Neural progenitor cell (in vitro differentiated cells): ENCODE results near the gene NUP210. TPM values are rescaled to one million over a fixed set of nuclear protein-coding genes. Genes with fewer than 3 reads are reported as not detected.

Experiments used
- DNase-seq: peaks from one replicate; pipeline ENCODE4 v3.0.0-alpha.2; 2016; ENCODE audit warnings: low spot score
- H2AFZ ChIP-seq: fragments of 200-600 bp; sonication (generic); replicated peaks from 2 replicates; pipeline ENCODE4 v1.6.1; 2016; ENCODE audit warnings: antibody characterized with exemption
- H3F3A ChIP-seq: fragments of 200-600 bp; sonication (generic); 2 replicates; pipeline ENCODE4 v1.6.1; 2016; ENCODE audit warnings: antibody characterized with exemption, low read depth
- H3K27ac ChIP-seq: fragments of 200-600 bp; sonication (generic); 2 replicates; pipeline ENCODE4 v1.5.1; 2016; ENCODE audit warnings: mild to moderate bottlenecking
- H3K27me3 ChIP-seq: fragments of 200-600 bp; sonication (generic); 2 replicates; pipeline ENCODE4 v1.6.1; 2016; ENCODE audit warnings: mild to moderate bottlenecking, moderate library complexity
- H3K36me3 ChIP-seq: fragments of 200-600 bp; sonication (generic); 2 replicates; pipeline ENCODE4 v1.5.1; 2016
- H3K4me1 ChIP-seq: fragments of 200-600 bp; sonication (generic); 2 replicates; pipeline ENCODE4 v1.6.1; 2016; ENCODE audit warnings: mixed run types
- H3K4me2 ChIP-seq: fragments of 200-600 bp; sonication (generic); 2 replicates; pipeline ENCODE4 v1.6.1; 2016
- H3K4me3 ChIP-seq: fragments of 200-600 bp; sonication (generic); 2 replicates; pipeline ENCODE4 v1.5.1; 2016
- H3K79me2 ChIP-seq: fragments of 200-600 bp; sonication (generic); 2 replicates; pipeline ENCODE4 v1.6.1; 2016; ENCODE audit warnings: low read depth
- H3K9ac ChIP-seq: fragments of 200-600 bp; sonication (generic); 2 replicates; pipeline ENCODE4 v1.6.1; 2016
- H3K9me3 ChIP-seq: fragments of 200-600 bp; sonication (generic); 2 replicates; pipeline ENCODE4 v1.5.1; 2016; ENCODE audit warnings: low read depth
- H4K20me1 ChIP-seq: fragments of 200-600 bp; sonication (generic); 2 replicates; pipeline ENCODE4 v1.6.1; 2016; ENCODE audit warnings: low read depth
- H3K27ac Mint-ChIP-seq: 3 replicates; pipeline ENCODE4 v1.8.0; 2021; ENCODE audit warnings: mixed read lengths
- H3K27me3 Mint-ChIP-seq: 2 replicates; pipeline ENCODE4 v1.8.0; 2022; ENCODE audit warnings: low read depth, mild to moderate bottlenecking, inconsistent platforms, moderate library complexity, mixed read lengths; ENCODE audit not compliant: insufficient read depth
- H3K36me3 Mint-ChIP-seq: 3 replicates; pipeline ENCODE4 v1.8.0; 2021; ENCODE audit warnings: mixed read lengths
- H3K4me1 Mint-ChIP-seq: 3 replicates; pipeline ENCODE4 v1.8.0; 2021; ENCODE audit warnings: mixed read lengths
- H3K4me3 Mint-ChIP-seq: 3 replicates; pipeline ENCODE4 v1.8.0; 2021; ENCODE audit warnings: mild to moderate bottlenecking, moderate library complexity, mixed read lengths
- H3K9me3 Mint-ChIP-seq: 3 replicates; pipeline ENCODE4 v1.8.0; 2020; ENCODE audit warnings: mixed read lengths
- EZH2 ChIP-seq: fragments of 200-600 bp; sonication (generic); IDR thresholded peaks from 2 replicates; pipeline ENCODE4 v1.6.1; 2017; ENCODE audit warnings: antibody characterized with exemption, mild to moderate bottlenecking, moderate library complexity
- EZH2phosphoT487 ChIP-seq: fragments of 200-600 bp; sonication (generic); IDR thresholded peaks from 2 replicates; pipeline ENCODE4 v1.6.1; 2017; ENCODE audit warnings: antibody characterized with exemption
- total RNA-seq: library from RNA; depleted of rRNA; stranded (reverse); fragments of >200 nt; gene quantifications from 2 replicates; pipeline ENCODE4 v1.2.3, GENCODE V29; 2015; ENCODE audit warnings: low replicate concordance
- TF ChIP-seq, protein P1 (sequence below): fragments of 200-600 bp; sonication (generic); IDR thresholded peaks from 2 replicates; pipeline ENCODE4 v1.5.1; 2017; ENCODE audit warnings: antibody characterized with exemption, mild to moderate bottlenecking

Gene NUP210
- total RNA-seq, 1 donor from 2014 or later, result 37.1 TPM

DNA sequence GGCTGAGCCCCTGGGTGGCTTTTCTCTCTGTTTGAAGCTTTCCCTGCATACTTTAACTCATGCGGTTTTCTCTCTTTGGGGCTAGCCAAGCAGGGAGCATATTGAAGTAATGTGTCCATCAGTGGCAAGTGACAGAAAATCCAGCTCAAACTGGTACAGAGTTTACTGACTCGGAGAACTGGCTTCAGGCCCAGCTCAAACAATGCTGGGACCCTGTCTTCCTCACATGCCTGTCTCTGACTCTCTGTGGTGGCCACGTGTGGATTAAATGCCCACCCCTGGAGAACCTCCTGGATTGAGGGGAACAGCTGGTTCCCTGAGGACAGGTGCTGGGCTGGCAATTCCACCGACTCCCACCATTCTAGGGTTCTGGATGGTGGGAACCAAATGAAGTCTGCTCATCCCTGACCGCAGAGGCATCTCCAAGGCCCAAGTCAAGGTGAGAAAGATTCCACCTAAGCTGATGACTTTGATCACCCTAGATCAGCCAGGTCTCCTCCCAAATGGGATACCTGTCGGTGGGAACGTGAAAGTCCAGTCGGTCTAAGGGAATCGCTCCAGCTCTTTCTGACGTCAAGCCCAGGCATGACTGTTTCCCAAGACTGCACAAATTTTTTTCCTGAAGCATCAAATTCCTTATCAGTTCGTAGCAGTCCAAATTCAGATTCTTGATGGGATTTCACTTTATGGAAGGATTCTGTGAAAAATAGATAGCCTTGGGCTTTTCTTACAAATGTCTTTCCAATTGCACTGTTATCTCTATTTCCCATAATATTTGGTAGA, 43.7 kb upstream of the NUP210 start:
- H4K20me1 ChIP-seq, result no peaks in the 10 kb centered on the region
- no peak overlapping the region for H3K27ac ChIP-seq
- peak overlapping the region; percentile 53 for H3K27ac Mint-ChIP-seq
- no peaks in the 10 kb centered on the region for H3K4me1 ChIP-seq
- H3K36me3 Mint-ChIP-seq, result no peaks in the 10 kb centered on the region
- no peaks in the 10 kb centered on the region for H3K79me2 ChIP-seq
- TF ChIP-seq, protein P1, sequence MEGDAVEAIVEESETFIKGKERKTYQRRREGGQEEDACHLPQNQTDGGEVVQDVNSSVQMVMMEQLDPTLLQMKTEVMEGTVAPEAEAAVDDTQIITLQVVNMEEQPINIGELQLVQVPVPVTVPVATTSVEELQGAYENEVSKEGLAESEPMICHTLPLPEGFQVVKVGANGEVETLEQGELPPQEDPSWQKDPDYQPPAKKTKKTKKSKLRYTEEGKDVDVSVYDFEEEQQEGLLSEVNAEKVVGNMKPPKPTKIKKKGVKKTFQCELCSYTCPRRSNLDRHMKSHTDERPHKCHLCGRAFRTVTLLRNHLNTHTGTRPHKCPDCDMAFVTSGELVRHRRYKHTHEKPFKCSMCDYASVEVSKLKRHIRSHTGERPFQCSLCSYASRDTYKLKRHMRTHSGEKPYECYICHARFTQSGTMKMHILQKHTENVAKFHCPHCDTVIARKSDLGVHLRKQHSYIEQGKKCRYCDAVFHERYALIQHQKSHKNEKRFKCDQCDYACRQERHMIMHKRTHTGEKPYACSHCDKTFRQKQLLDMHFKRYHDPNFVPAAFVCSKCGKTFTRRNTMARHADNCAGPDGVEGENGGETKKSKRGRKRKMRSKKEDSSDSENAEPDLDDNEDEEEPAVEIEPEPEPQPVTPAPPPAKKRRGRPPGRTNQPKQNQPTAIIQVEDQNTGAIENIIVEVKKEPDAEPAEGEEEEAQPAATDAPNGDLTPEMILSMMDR, result no peak
- no peak for TF ChIP-seq EZH2
- no peak for TF ChIP-seq EZH2phosphoT487
- H3F3A ChIP-seq, result no peaks in the 10 kb centered on the region
- H3K27me3 Mint-ChIP-seq, result peaks cover 10% of the 10 kb centered on the region
- no peak for DNase-seq
- H2AFZ ChIP-seq, result no peak overlapping the region
- no peaks in the 10 kb centered on the region for H3K36me3 ChIP-seq
- no peaks in the 10 kb centered on the region for H3K9me3 Mint-ChIP-seq
- peaks cover 36% of the 10 kb centered on the region for H3K4me1 Mint-ChIP-seq
- H3K9ac ChIP-seq, result no peak overlapping the region
- no peaks in the 10 kb centered on the region for H3K27me3 ChIP-seq
- no peak overlapping the region for H3K4me2 ChIP-seq
- H3K4me3 Mint-ChIP-seq, result no peak overlapping the region
- H3K4me3 ChIP-seq, result no peak overlapping the region
- H3K9me3 ChIP-seq, result no peaks in the 10 kb centered on the region

DNA sequence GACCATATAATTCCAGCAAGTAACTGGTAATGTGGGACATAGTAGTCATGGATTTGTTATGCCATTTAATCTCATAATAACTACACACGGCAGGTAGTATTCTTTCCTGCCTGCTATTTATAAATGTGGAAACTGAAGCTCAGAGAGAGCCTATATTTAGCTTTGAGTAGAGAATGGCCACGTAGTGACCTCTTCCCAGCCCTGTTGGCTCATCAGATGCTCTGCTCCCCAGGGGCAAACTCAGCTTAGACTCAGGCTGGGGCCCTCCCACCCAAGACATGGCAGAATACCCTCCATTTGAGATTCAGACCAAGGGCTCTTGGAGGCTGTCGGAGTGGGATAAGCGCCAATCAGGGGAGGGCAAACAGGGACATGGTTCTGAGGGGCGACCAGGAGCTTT, 42.7 kb upstream of the NUP210 start:
- Histone ChIP-seq H3K36me3 (no peaks in the 10 kb centered on the region), H3K27me3 (no peaks in the 10 kb centered on the region), H2AFZ (no peak overlapping the region), H3F3A (no peaks in the 10 kb centered on the region), H3K4me3 (no peak overlapping the region), H3K9me3 (no peaks in the 10 kb centered on the region), H3K79me2 (no peaks in the 10 kb centered on the region), H3K4me2 (no peak overlapping the region), H4K20me1 (no peaks in the 10 kb centered on the region), H3K4me1 (no peaks in the 10 kb centered on the region), H3K27ac (no peak overlapping the region), H3K9ac (no peak overlapping the region)
- Mint-ChIP-seq H3K9me3 (no peaks in the 10 kb centered on the region), H3K4me1 (peaks cover 36% of the 10 kb centered on the region), H3K27me3 (peaks cover 10% of the 10 kb centered on the region), H3K4me3 (no peak overlapping the region), H3K36me3 (no peaks in the 10 kb centered on the region), H3K27ac (peak overlapping the region; percentile 13)
- no peak for DNase-seq
- TF ChIP-seq, protein P1, result no peak
- no peak for TF ChIP-seq EZH2
- TF ChIP-seq EZH2phosphoT487, result no peak

DNA sequence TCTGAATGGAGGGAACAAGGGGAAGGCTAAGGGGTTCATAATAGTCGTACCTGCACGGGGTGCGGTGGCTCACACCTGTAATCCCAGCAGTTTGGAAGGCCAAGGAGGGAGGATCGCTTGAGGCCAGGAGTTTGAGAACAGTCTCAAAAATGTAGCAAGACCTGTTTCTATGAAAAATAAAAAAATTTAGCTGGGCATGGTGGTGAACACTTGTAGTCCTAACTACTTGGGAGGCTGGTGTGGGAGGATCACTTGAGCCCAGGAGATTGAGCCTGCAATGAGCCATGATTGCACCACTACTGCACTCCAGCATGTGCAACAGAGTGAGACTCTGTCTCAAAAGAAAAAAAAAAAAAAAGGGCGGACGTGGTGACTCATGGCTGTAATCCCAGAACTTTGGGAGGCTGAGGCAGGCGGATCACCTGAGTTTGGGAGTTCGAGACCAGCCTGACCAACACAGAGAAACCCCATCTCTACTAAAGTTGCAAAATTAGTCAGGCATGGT, 42.1 kb upstream of the NUP210 start:
- Histone ChIP-seq H3K36me3 (no peaks in the 10 kb centered on the region), H3K4me3 (no peak overlapping the region), H3K9ac (no peak overlapping the region), H3K27ac (no peak overlapping the region), H3K79me2 (no peaks in the 10 kb centered on the region), H4K20me1 (no peaks in the 10 kb centered on the region), H2AFZ (no peak overlapping the region), H3K9me3 (no peaks in the 10 kb centered on the region), H3K4me2 (no peak overlapping the region), H3K4me1 (no peaks in the 10 kb centered on the region), H3F3A (no peaks in the 10 kb centered on the region), H3K27me3 (no peaks in the 10 kb centered on the region)
- Mint-ChIP-seq H3K27ac (no peak overlapping the region), H3K27me3 (peaks cover 10% of the 10 kb centered on the region), H3K4me1 (peaks cover 36% of the 10 kb centered on the region), H3K36me3 (no peaks in the 10 kb centered on the region), H3K9me3 (no peaks in the 10 kb centered on the region), H3K4me3 (no peak overlapping the region)
- TF ChIP-seq EZH2, result no peak
- TF ChIP-seq, protein P1, result no peak
- no peak for TF ChIP-seq EZH2phosphoT487
- no peak for DNase-seq
